ENCODE measurements around the gene GLDC.

GLDC gene

DNA sequence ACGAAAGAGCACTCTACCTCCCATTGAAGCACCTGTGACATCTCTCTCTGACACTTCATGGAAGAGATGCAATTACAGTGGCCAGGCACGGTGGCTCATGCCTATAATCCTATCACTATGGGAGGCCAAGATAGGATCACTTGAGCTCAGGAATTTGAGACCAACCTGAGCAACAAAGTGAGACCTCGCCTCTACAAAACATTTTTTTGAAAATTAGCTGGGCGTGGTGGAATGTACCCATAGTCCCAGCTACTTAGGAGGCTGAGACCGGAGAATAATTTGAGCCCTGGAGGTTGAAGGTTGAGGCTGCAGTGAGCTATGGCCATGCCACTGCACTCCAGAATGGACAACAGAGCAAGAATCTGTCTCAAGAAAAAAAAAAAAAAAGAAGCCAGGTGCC, 45.5 kb downstream of the GLDC start:
- DNase-seq (ENCODE audit: low read depth in 1 of 2, low spot score in 1 of 2), result no peak
- Histone ChIP-seq H3K4me3 (replicated peaks; ENCODE audit: insufficient read depth, low read length) (no peak overlapping the region), H3K27ac (replicated peaks) (no peak overlapping the region), H3K27me3 (ENCODE audit: insufficient read depth, poor library complexity, severe bottlenecking) (no peaks in the 10 kb centered on the region)
- TF ChIP-seq POLR2AphosphoS5 (IDR thresholded peaks at IDR 0.05; ENCODE audit: low read depth) (no peak), GABPA (IDR thresholded peaks at IDR 0.05; ENCODE audit: low read depth) (no peak), SPI1 (IDR thresholded peaks at IDR 0.05; ENCODE audit: borderline replicate concordance, low read depth) (no peak)
- TF ChIP-seq, protein P1, sequence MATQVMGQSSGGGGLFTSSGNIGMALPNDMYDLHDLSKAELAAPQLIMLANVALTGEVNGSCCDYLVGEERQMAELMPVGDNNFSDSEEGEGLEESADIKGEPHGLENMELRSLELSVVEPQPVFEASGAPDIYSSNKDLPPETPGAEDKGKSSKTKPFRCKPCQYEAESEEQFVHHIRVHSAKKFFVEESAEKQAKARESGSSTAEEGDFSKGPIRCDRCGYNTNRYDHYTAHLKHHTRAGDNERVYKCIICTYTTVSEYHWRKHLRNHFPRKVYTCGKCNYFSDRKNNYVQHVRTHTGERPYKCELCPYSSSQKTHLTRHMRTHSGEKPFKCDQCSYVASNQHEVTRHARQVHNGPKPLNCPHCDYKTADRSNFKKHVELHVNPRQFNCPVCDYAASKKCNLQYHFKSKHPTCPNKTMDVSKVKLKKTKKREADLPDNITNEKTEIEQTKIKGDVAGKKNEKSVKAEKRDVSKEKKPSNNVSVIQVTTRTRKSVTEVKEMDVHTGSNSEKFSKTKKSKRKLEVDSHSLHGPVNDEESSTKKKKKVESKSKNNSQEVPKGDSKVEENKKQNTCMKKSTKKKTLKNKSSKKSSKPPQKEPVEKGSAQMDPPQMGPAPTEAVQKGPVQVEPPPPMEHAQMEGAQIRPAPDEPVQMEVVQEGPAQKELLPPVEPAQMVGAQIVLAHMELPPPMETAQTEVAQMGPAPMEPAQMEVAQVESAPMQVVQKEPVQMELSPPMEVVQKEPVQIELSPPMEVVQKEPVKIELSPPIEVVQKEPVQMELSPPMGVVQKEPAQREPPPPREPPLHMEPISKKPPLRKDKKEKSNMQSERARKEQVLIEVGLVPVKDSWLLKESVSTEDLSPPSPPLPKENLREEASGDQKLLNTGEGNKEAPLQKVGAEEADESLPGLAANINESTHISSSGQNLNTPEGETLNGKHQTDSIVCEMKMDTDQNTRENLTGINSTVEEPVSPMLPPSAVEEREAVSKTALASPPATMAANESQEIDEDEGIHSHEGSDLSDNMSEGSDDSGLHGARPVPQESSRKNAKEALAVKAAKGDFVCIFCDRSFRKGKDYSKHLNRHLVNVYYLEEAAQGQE (IDR thresholded peaks at IDR 0.05; ENCODE audit: insufficient replicate concordance, low read depth), result no peak
- TF ChIP-seq, protein P2, sequence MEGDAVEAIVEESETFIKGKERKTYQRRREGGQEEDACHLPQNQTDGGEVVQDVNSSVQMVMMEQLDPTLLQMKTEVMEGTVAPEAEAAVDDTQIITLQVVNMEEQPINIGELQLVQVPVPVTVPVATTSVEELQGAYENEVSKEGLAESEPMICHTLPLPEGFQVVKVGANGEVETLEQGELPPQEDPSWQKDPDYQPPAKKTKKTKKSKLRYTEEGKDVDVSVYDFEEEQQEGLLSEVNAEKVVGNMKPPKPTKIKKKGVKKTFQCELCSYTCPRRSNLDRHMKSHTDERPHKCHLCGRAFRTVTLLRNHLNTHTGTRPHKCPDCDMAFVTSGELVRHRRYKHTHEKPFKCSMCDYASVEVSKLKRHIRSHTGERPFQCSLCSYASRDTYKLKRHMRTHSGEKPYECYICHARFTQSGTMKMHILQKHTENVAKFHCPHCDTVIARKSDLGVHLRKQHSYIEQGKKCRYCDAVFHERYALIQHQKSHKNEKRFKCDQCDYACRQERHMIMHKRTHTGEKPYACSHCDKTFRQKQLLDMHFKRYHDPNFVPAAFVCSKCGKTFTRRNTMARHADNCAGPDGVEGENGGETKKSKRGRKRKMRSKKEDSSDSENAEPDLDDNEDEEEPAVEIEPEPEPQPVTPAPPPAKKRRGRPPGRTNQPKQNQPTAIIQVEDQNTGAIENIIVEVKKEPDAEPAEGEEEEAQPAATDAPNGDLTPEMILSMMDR (IDR thresholded peaks at IDR 0.05; ENCODE audit: insufficient read depth, low read length), result no peak

DNA sequence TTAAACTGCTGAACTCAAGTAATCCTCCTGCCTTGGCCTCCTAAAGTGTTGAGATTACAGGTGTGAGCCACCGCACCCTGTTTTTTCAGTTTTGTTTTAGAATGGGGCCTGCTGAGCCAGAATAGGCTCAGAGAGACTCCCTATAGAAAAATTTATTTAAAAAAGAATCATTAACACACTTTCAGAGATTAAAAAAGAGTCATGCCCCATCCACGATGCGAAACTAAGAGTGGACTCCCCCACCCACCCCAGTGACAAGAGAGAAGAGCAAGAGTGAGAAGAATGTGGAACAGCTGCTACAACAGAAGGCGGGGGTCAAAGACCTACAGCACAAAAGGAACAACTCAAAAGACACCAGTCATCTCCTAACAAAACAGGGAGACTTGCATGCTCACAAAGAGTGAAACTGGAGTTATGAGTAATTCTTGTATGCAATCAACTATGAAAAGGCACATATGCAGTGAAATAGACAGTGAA, 47.2 kb downstream of the GLDC start:
- H3K27ac ChIP-seq (replicated peaks), result no peak overlapping the region

DNA sequence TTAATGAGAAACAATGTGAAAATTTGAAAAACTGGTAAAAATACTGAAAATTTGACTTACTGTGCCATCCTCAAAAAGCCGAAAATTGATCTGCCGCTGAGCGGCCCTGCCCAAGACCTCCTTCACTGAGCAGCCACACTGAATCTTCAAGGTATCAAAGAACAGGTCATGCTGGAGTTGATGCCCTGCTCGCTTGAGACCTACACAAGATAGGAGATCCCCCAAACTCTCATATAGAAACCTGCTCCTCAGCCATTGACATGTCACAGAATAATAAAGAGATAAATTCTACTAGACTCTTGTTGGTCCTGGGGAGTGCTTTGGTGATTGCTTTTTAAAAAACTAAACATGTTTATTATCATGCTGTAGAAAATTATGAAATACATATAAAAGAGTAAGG, 52.7 kb downstream of the GLDC start:
- no peak for DNase-seq (ENCODE audit: low read depth in 1 of 2, low spot score in 1 of 2)
- Histone ChIP-seq H3K27me3 (ENCODE audit: insufficient read depth, poor library complexity, severe bottlenecking) (no peaks in the 10 kb centered on the region), H3K4me3 (replicated peaks; ENCODE audit: insufficient read depth, low read length) (no peak overlapping the region), H3K27ac (replicated peaks) (no peak overlapping the region)
- TF ChIP-seq, protein P1 (IDR thresholded peaks at IDR 0.05; ENCODE audit: insufficient replicate concordance, low read depth), result no peak
- TF ChIP-seq, protein P2 (IDR thresholded peaks at IDR 0.05; ENCODE audit: insufficient read depth, low read length), result no peak
- no peak for TF ChIP-seq SPI1 (IDR thresholded peaks at IDR 0.05; ENCODE audit: borderline replicate concordance, low read depth)
- no peak for TF ChIP-seq POLR2AphosphoS5 (IDR thresholded peaks at IDR 0.05; ENCODE audit: low read depth)

More for the DNA sequence above, 47.2 kb downstream of the GLDC start:
- Histone ChIP-seq H3K27me3 (ENCODE audit: insufficient read depth, poor library complexity, severe bottlenecking) (no peaks in the 10 kb centered on the region), H3K4me3 (replicated peaks; ENCODE audit: insufficient read depth, low read length) (no peak overlapping the region)
- DNase-seq (ENCODE audit: low read depth in 1 of 2, low spot score in 1 of 2), result no peak
- TF ChIP-seq POLR2AphosphoS5 (IDR thresholded peaks at IDR 0.05; ENCODE audit: low read depth), result no peak
- TF ChIP-seq SPI1 (IDR thresholded peaks at IDR 0.05; ENCODE audit: borderline replicate concordance, low read depth), result no peak
- TF ChIP-seq, protein P2 (IDR thresholded peaks at IDR 0.05; ENCODE audit: insufficient read depth, low read length), result no peak
- TF ChIP-seq, protein P1 (IDR thresholded peaks at IDR 0.05; ENCODE audit: insufficient replicate concordance, low read depth), result no peak
- TF ChIP-seq GABPA (IDR thresholded peaks at IDR 0.05; ENCODE audit: low read depth), result no peak
